HG02938 (cell line): ENCODE data around the gene ADAP1.

Experiments used
- ATAC-seq: cut with Tn5 transposase; IDR thresholded peaks from one replicate; pipeline ENCODE4 v1.9.1; 2021; ENCODE audit warnings: mild to moderate bottlenecking, moderate library complexity; ENCODE audit not compliant: unreplicated experiment

ADAP1 gene

GRCh38 chr7:988963-989529 is 34.6 kb upstream of the ADAP1 start:
- ATAC-seq, result no peak

GRCh38 chr7:988426-988911 is 34.0 kb upstream of the ADAP1 start:
- no peak for ATAC-seq

- no peak for ATAC-seq
Observed at GRCh38 chr7:987909-988308, 33.4 kb upstream of the ADAP1 start.

GRCh38 chr7:986766-987751 is 32.6 kb upstream of the ADAP1 start:
- ATAC-seq, result no peak

GRCh38 chr7:985915-986741 is 31.6 kb upstream of the ADAP1 start:
- ATAC-seq, result no peak

- ATAC-seq, result no peak
Observed at GRCh38 chr7:985127-985416, 30.6 kb upstream of the ADAP1 start.

GRCh38 chr7:984361-985126 is 30.1 kb upstream of the ADAP1 start:
- ATAC-seq, result no peak

GRCh38 chr7:983616-984071 is 29.2 kb upstream of the ADAP1 start:
- ATAC-seq, result no peak

- no peak for ATAC-seq
Observed at GRCh38 chr7:983004-983615, 28.6 kb upstream of the ADAP1 start, which contains the start of gene CYP2W1. TSS of gene CYP2W1 (plus strand) at chr7:983181. CDS start at chr7:983212, 31 bp downstream.

GRCh38 chr7:982511-983003 is 28.1 kb upstream of the ADAP1 start:
- no peak for ATAC-seq

- no peak for ATAC-seq
Observed at GRCh38 chr7:981793-982510, 27.5 kb upstream of the ADAP1 start.

GRCh38 chr7:979886-980571 is 25.5 kb upstream of the ADAP1 start:
- no peak for ATAC-seq

GRCh38 chr7:979151-979550 is 24.7 kb upstream of the ADAP1 start:
- ATAC-seq, result no peak

GRCh38 chr7:978416-979091 is 24.1 kb upstream of the ADAP1 start:
- ATAC-seq, result no peak

GRCh38 chr7:978049-978346 is 23.5 kb upstream of the ADAP1 start:
- ATAC-seq, result no peak

- ATAC-seq, result no peak
Observed at GRCh38 chr7:977326-978048, 23.0 kb upstream of the ADAP1 start.

GRCh38 chr7:976901-977325 is 22.4 kb upstream of the ADAP1 start:
- no peak for ATAC-seq
